Body of pancreas (tissue), 4 donors: ENCODE measurements around the gene OGFOD3. TPM values are rescaled to one million over a fixed set of nuclear protein-coding genes. Genes with fewer than 3 reads are reported as not detected.

Source experiments
- ATAC-seq: fragments of 150-250 bp; one replicate; pipeline ENCODE4 v1.9.1; 2016
- DNase-seq, 4 donors: peaks; one replicate each; pipeline ENCODE4 v3.0.0-alpha.2; 2019
- H3K27ac ChIP-seq, 4 donors: fragments of 200-600 bp; sonication (generic); 1 replicate in 3 of 4; 2 replicates in 1 of 4; pipeline versions ENCODE4 v1.5.1 to v1.6.1; 2016 to 2019; ENCODE audit warnings: mild to moderate bottlenecking in 1 of 4, mixed read lengths in 1 of 4, moderate library complexity in 1 of 4
- H3K27me3 ChIP-seq, 2 donors: fragments of 200-600 bp; sonication (generic); one replicate each; pipeline ENCODE4 v1.6.0; 2016; ENCODE audit warnings: mild to moderate bottlenecking in 1 of 2
- H3K36me3 ChIP-seq, 2 donors: fragments of 200-600 bp; sonication (generic); replicated peaks in 1 of 2; 2 replicates each; pipeline ENCODE4 v1.5.1; 2016; ENCODE audit warnings: low read depth in 2 of 2; ENCODE audit not compliant: insufficient read depth in 1 of 2
- H3K4me1 ChIP-seq: fragments of 200-600 bp; sonication (generic); one replicate; pipeline ENCODE4 v1.6.0; 2016
- H3K4me3 ChIP-seq, 2 donors: fragments of 200-600 bp; sonication (generic); 1 replicate in 1 of 2; 2 replicates in 1 of 2; pipeline ENCODE4 v1.5.1; 2016 to 2019
- H3K9me3 ChIP-seq, 3 donors: fragments of 200-600 bp; sonication (generic); 1 replicate in 2 of 3; 2 replicates in 1 of 3; pipeline ENCODE4 v1.5.1; 2016
- POLR2A ChIP-seq, 3 donors: fragments of 450-650 bp; IDR thresholded peaks; one replicate each; pipeline ENCODE4 v1.6.1; 2016; ENCODE audit warnings: antibody characterized with exemption in 3 of 3, mild to moderate bottlenecking in 2 of 3
- WGBS, 2 donors: methylation state at CpG; one replicate each; pipeline ENCODE4 v1.1.5; 2017; 5-methylcytosine and 5-hydroxymethylcytosine counted together
- intact Hi-C: fragments of 100-400 bp; cut with DNase I; formaldehyde crosslinking; loops from one replicate; pipeline ENCODE4 v1.15.1; 2023
- total RNA-seq, 2 donors: library from RNA; depleted of rRNA; stranded (reverse); fragments of >200 nt; gene quantifications; one replicate each; pipeline ENCODE4 v1.1.0, GENCODE V29; 2016
- TF ChIP-seq, protein P1 (sequence below), 7 experiments: fragments of 450-650 bp in 4 of 7; fragments of 200-600 bp in 3 of 7; sonication (generic) in 3 of 7; IDR thresholded peaks; one replicate each; pipeline ENCODE4 v1.5.1; 2016 to 2019; ENCODE audit warnings: antibody characterized with exemption in 7 of 7

OGFOD3 gene
- total RNA-seq, 2 donors from 2014 or later, result 16.8 to 40.0 TPM

DNA sequence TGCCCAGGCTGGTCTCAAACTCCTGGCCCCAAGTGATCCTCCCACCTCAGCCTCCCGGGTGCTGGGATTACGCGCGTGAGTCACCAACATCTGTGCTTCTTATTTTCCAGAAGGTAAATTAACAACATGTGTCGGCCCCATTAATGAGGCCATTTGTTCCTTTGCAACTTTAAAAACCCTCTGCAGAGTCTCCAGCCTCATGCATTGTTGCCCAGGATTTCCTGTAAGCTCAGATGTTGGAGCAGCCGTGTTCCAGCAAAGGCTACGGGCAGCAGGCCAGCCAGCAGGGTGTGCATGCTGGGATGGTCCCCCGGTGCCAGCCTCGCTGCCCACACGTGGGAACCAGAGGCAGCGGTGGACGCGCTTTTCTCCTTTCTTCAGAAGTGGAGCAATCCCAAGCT, 19.3 kb downstream of the OGFOD3 start:
- Histone ChIP-seq H3K27ac (no peak overlapping the region), H3K4me3 (no peak overlapping the region), H3K9me3 (no peaks in the 10 kb centered on the region), H3K4me1 (no peaks in the 10 kb centered on the region), H3K27me3 (no peaks in the 10 kb centered on the region), H3K36me3 (peaks cover 0 to 3% of the 10 kb centered on the region in 2 donors)
- intact Hi-C loops, result no loop called here
- 81 to 93% methylated on average over 13 of the region's 13 CpGs for WGBS, 2 donors
- TF ChIP-seq, protein P1, sequence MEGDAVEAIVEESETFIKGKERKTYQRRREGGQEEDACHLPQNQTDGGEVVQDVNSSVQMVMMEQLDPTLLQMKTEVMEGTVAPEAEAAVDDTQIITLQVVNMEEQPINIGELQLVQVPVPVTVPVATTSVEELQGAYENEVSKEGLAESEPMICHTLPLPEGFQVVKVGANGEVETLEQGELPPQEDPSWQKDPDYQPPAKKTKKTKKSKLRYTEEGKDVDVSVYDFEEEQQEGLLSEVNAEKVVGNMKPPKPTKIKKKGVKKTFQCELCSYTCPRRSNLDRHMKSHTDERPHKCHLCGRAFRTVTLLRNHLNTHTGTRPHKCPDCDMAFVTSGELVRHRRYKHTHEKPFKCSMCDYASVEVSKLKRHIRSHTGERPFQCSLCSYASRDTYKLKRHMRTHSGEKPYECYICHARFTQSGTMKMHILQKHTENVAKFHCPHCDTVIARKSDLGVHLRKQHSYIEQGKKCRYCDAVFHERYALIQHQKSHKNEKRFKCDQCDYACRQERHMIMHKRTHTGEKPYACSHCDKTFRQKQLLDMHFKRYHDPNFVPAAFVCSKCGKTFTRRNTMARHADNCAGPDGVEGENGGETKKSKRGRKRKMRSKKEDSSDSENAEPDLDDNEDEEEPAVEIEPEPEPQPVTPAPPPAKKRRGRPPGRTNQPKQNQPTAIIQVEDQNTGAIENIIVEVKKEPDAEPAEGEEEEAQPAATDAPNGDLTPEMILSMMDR (IDR thresholded peaks at IDR 0.05), result no peak
- no peak for TF ChIP-seq POLR2A (IDR thresholded peaks at IDR 0.05)
- no peak for ATAC-seq
- DNase-seq, result no peak

DNA sequence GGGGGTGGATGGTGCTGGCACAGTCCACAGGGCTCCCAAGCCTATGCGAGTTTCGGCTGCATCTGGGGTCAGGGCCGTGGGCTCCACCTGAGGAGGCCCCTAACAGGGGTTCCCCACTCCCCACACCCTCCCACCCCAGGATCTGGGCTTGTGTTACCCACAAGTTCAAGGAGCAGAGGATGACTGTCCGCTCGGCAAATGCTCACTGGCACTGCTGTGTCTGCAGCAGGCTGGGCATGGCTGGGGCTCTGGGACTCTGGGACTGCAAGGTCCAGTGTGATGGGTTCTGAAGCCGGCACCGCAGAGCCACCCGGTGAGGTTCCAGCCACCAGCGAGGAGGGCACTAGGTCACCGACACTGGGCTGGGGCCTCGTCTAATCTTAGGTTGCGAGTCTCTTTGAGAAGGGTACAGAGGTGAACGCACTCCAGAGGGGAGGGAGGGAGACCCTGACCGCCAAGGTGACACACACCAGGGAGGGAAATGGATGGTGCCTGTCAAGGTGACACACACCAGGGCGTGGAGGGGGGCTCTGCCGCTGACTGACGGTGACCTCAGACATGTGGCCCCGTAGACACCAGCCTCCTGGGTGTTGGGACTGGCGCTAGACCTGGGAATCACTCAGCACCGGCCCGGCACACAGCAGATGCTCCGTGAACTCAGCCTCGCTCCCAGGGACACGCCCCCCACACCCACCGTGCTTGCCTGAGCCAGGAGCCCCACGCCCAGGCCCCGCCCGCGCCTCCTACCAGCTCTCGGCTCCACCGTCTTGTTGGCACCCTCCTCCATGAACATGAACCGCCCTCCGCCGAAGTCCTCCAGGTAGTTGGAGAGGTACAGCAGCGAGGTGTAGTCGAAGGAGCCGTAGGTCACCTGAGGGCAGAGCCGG, 20.7 kb downstream of the OGFOD3 start:
- no peak for DNase-seq
- 89 to 95% methylated on average over 26 to 36 of the region's 38 CpGs for WGBS, 2 donors
- Histone ChIP-seq H3K27me3 (no peaks in the 10 kb centered on the region), H3K9me3 (no peaks in the 10 kb centered on the region), H3K4me1 (no peaks in the 10 kb centered on the region), H3K4me3 (no peak overlapping the region), H3K36me3 (no peaks in the 10 kb centered on the region), H3K27ac (no peak overlapping the region)
- no peak for ATAC-seq
- TF ChIP-seq, protein P1 (IDR thresholded peaks at IDR 0.05), result no peak
- intact Hi-C loops, result no loop called here

- TF ChIP-seq, protein P1 (IDR thresholded peaks at IDR 0.05), result no peak
- no peak for TF ChIP-seq POLR2A (IDR thresholded peaks at IDR 0.05)
- intact Hi-C loops, result no loop called here
- DNase-seq (no peak), ATAC-seq (no peak)
- Histone ChIP-seq H3K4me3 (no peak overlapping the region), H3K27me3 (no peaks in the 10 kb centered on the region), H3K36me3 (peaks cover 0 to 2% of the 10 kb centered on the region in 2 donors), H3K9me3 (no peaks in the 10 kb centered on the region), H3K4me1 (no peaks in the 10 kb centered on the region), H3K27ac (no peak overlapping the region)
- WGBS, 2 donors, result 67 to 79% methylated on average over 16 of the region's 19 CpGs
These were observed 21.6 kb downstream of the OGFOD3 start for GRCh38 chr17:82396601-82397435.

GRCh38 chr17:82394278-82394677, 24.1 kb downstream of the OGFOD3 start:
- no peak overlapping the region for H3K4me3 ChIP-seq
- H3K4me1 ChIP-seq, result no peaks in the 10 kb centered on the region
- TF ChIP-seq, protein P1 (IDR thresholded peaks at IDR 0.05), result no peak
- no peak for TF ChIP-seq POLR2A (IDR thresholded peaks at IDR 0.05)
- intact Hi-C loops, result no loop called here
- no peak overlapping the region for H3K27ac ChIP-seq
- peaks cover 0 to 2% of the 10 kb centered on the region in 2 donors for H3K36me3 ChIP-seq
- H3K9me3 ChIP-seq, result no peaks in the 10 kb centered on the region
- WGBS, 2 donors, result 89 to 96% methylated on average over 9 to 12 of the region's 12 CpGs
- ATAC-seq (no peak), DNase-seq (no peak)
- no peaks in the 10 kb centered on the region for H3K27me3 ChIP-seq
